HepG2 (cell line): Measurements from ENCODE around the gene CCDC157. TPM values are rescaled to one million over a fixed set of nuclear protein-coding genes. Genes with fewer than 3 reads are reported as not detected.

Experiments used
- ARID3A ChIP-seq: IDR thresholded peaks from 2 replicates; pipeline ENCODE4 v1.6.1; 2012; ENCODE audit warnings: low read depth, low read length, improper control_type of control experiment
- CTCF ChIP-seq: sonication (generic); formaldehyde crosslinking; IDR thresholded peaks from 2 replicates; pipeline ENCODE4 v1.5.0; 2020; ENCODE audit warnings: mild to moderate bottlenecking, missing genetic modification reagents, moderate library complexity
- DNMT3B ChIP-seq: conservative IDR thresholded peaks from 2 replicates; pipeline ENCODE4 v1.6.1; 2016; ENCODE audit warnings: missing biosample characterization, control low read depth
- KLF15 ChIP-seq: sonication (generic); formaldehyde crosslinking; IDR thresholded peaks from 2 replicates; pipeline ENCODE4 v1.8.1; 2023; ENCODE audit warnings: borderline replicate concordance, mild to moderate bottlenecking, inconsistent platforms, missing genetic modification reagents, mixed read lengths
- MBNL3 ChIP-seq: fragments of 250-450 bp; sonication (Bioruptor Pico); conservative IDR thresholded peaks from 2 replicates; pipeline ENCODE4 v1.8.0; 2022; ENCODE audit warnings: mild to moderate bottlenecking, inconsistent platforms
- RELA ChIP-seq: sonication (generic); formaldehyde crosslinking; IDR thresholded peaks from 2 replicates; pipeline ENCODE4 v1.4.0; 2020; ENCODE audit warnings: missing genetic modification reagents
- ZNF432 ChIP-seq: sonication (generic); formaldehyde crosslinking; IDR thresholded peaks from 2 replicates; pipeline ENCODE4 v1.5.0; 2020; ENCODE audit warnings: missing genetic modification reagents, mild to moderate bottlenecking, borderline replicate concordance
- ZNF607 ChIP-seq: sonication (generic); formaldehyde crosslinking; IDR thresholded peaks from 2 replicates; pipeline ENCODE4 v1.5.1; 2020; ENCODE audit warnings: missing genetic modification reagents, mild to moderate bottlenecking, borderline replicate concordance
- ZNF639 ChIP-seq: conservative IDR thresholded peaks from 2 replicates; pipeline ENCODE4 v1.6.1; 2018; ENCODE audit warnings: missing genetic modification reagents
- polyA plus RNA-seq, 8 experiments: library from polyadenylated mRNA; depleted of rRNA in 3 of 8; stranded (reverse) in 7 of 8; unstranded in 1 of 8; fragments of >200 nt; fragmentation: Illumina TruSeq in 4 of 8; extraction: Trizol in 4 of 8; gene quantifications; 2 replicates each; pipeline versions ENCODE4 v1.2.1 to v1.2.3, GENCODE V29; 2011 to 2016; ENCODE audit warnings: low read depth in 4 of 8, missing spikeins in 1 of 8, mixed read lengths in 1 of 8; ENCODE audit not compliant: insufficient read depth in 1 of 8
- total RNA-seq, 5 experiments: library from RNA; depleted of rRNA; stranded (reverse); fragments of >200 nt; fragmentation: Illumina TruSeq; extraction: Trizol; gene quantifications; 2 replicates each; pipeline ENCODE4 v1.2.3, GENCODE V29; 2016; ENCODE audit warnings: low read depth in 1 of 5
- TF ChIP-seq, protein P1 (sequence below): sonication (generic); formaldehyde crosslinking; IDR thresholded peaks from 2 replicates; pipeline ENCODE4 v1.5.1; 2020; ENCODE audit warnings: mild to moderate bottlenecking, missing genetic modification reagents, moderate library complexity
- TF ChIP-seq, protein P2 (sequence below): sonication (generic); formaldehyde crosslinking; IDR thresholded peaks from 2 replicates; pipeline ENCODE4 v1.5.0; 2020; ENCODE audit warnings: missing genetic modification reagents
- TF ChIP-seq, protein P3 (sequence below): sonication (generic); formaldehyde crosslinking; IDR thresholded peaks from 2 replicates; pipeline ENCODE4 v1.5.0; 2020; ENCODE audit warnings: missing genetic modification reagents, mild to moderate bottlenecking, borderline replicate concordance
- TF ChIP-seq, protein P4 (sequence below): sonication (generic); formaldehyde crosslinking; conservative IDR thresholded peaks from 2 replicates; pipeline ENCODE4 v1.8.1; 2023; ENCODE audit warnings: missing genetic modification reagents

CCDC157 gene
- total and polyA plus RNA-seq, 2 of the 13 experiments (the other 11 are each of a cell fraction or from before 2014, with no cell fraction given), result 1.4 to 1.6 TPM

DNA sequence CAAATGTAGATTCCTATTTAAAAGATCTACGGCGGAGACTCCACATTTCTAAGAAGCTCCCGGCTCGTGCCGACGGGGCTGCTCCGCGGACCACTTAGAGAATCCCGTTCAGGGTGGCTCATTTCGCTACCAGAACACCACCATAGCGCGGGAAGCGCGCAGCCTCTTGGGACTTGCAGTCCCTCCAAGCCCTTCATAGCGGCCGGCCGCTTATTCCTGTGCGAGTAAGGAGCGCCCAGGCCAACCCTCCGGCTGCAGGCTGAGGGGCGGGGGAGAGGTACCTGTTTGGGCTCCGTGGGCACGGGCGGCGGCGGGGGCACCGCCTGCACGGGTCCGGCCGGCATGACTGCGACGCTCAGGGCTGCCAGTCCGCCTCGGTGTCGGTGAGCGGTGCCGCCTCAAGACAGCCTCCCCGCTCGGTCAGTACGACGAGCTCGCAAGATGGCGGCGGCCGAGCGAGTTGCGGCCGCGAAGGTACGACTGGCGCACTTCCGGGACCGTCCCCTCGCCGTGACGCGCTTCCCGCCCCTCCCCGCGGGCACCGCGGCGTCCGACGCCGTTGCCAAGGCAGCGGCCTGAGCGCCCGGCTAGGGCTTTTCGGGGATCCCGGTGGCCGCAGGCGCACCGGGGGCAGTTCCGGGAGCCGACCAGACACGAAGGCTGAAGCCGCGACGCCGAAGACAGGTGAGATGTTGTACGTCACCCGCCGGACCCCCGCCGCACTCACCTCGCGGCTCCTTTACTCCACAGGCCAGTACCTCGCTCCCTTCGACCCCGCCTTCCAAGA is at the start of gene CCDC157, which contains the start of gene SF3A1 (continued):
- TF ChIP-seq, protein P1, sequence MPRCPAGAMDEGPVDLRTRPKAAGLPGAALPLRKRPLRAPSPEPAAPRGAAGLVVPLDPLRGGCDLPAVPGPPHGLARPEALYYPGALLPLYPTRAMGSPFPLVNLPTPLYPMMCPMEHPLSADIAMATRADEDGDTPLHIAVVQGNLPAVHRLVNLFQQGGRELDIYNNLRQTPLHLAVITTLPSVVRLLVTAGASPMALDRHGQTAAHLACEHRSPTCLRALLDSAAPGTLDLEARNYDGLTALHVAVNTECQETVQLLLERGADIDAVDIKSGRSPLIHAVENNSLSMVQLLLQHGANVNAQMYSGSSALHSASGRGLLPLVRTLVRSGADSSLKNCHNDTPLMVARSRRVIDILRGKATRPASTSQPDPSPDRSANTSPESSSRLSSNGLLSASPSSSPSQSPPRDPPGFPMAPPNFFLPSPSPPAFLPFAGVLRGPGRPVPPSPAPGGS, result peak; percentile 68; the same call in 1 of the 2 replicates
- no peak for TF ChIP-seq MBNL3 (CRISPR knock-in tag)
- TF ChIP-seq ZNF432 (CRISPR knock-in tag), result no peak
- 0 out of 2 replicates have a peak, but pooled peaks have one; percentile 27 for TF ChIP-seq DNMT3B (CRISPR knock-in tag)
- no peak for TF ChIP-seq ARID3A
- TF ChIP-seq, protein P2, sequence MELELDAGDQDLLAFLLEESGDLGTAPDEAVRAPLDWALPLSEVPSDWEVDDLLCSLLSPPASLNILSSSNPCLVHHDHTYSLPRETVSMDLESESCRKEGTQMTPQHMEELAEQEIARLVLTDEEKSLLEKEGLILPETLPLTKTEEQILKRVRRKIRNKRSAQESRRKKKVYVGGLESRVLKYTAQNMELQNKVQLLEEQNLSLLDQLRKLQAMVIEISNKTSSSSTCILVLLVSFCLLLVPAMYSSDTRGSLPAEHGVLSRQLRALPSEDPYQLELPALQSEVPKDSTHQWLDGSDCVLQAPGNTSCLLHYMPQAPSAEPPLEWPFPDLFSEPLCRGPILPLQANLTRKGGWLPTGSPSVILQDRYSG (CRISPR knock-in tag), result peak; percentile 64; the same call in 1 of the 2 replicates
- TF ChIP-seq RELA (CRISPR knock-in tag), result 0 out of 2 replicates have a peak, but pooled peaks have one; percentile 63
- peak; percentile 59; the same call in 1 of the 2 replicates for TF ChIP-seq KLF15 (CRISPR knock-in tag)
- TF ChIP-seq, protein P3, sequence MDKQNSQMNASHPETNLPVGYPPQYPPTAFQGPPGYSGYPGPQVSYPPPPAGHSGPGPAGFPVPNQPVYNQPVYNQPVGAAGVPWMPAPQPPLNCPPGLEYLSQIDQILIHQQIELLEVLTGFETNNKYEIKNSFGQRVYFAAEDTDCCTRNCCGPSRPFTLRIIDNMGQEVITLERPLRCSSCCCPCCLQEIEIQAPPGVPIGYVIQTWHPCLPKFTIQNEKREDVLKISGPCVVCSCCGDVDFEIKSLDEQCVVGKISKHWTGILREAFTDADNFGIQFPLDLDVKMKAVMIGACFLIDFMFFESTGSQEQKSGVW (CRISPR knock-in tag), result no peak
- 0 out of 2 replicates have a peak, but pooled peaks have one; percentile 61 for TF ChIP-seq ZNF639 (CRISPR knock-in tag)
- peak; percentile 19; the same call in 1 of the 2 replicates for TF ChIP-seq CTCF (CRISPR knock-in tag)
- TF ChIP-seq, protein P4, sequence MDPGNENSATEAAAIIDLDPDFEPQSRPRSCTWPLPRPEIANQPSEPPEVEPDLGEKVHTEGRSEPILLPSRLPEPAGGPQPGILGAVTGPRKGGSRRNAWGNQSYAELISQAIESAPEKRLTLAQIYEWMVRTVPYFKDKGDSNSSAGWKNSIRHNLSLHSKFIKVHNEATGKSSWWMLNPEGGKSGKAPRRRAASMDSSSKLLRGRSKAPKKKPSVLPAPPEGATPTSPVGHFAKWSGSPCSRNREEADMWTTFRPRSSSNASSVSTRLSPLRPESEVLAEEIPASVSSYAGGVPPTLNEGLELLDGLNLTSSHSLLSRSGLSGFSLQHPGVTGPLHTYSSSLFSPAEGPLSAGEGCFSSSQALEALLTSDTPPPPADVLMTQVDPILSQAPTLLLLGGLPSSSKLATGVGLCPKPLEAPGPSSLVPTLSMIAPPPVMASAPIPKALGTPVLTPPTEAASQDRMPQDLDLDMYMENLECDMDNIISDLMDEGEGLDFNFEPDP (CRISPR knock-in tag), result no peak
- TF ChIP-seq ZNF607 (CRISPR knock-in tag), result peak; percentile 92; the same call in 1 of the 2 replicates
